Right ventricle myocardium superior (tissue), 1 donor: Measurements from ENCODE around the gene TMEM232. TPM values are rescaled to one million over a fixed set of nuclear protein-coding genes. Genes with fewer than 3 reads are reported as not detected.
"Not testable (repeated sequence)": the region's sequence is repeated elsewhere in the genome, so short reads cannot be mapped to it uniquely, and the experiment has no call there.

ENCODE experiments used
- ATAC-seq: fragments of 200-7000 bp; cut with Tn5 transposase; one replicate; pipeline ENCODE4 v1.9.1; 2020; ENCODE audit warnings: mild to moderate bottlenecking; ENCODE audit not compliant: poor library complexity
- DNase-seq: peaks from one replicate; pipeline ENCODE4 v3.0.0-alpha.2; 2020
- intact Hi-C: fragments of 100-400 bp; cut with DNase I; formaldehyde crosslinking; loops from one replicate; pipeline ENCODE4 v1.11.2; 2022
- total RNA-seq: library from RNA; stranded (reverse); fragmentation: NEBNext Ultra II Directional; extraction: Animal tissue kit (Norgen Biotek cat#: 25700); gene quantifications from one replicate; pipeline ENCODE4 v1.2.1, GENCODE V29; 2021
- donor health status: DM: no; HTN: yes; CAD: no; lungs with severe emphysema.

TMEM232 gene
- total RNA-seq, 1 donor from 2014 or later = 3.2 TPM

DNA sequence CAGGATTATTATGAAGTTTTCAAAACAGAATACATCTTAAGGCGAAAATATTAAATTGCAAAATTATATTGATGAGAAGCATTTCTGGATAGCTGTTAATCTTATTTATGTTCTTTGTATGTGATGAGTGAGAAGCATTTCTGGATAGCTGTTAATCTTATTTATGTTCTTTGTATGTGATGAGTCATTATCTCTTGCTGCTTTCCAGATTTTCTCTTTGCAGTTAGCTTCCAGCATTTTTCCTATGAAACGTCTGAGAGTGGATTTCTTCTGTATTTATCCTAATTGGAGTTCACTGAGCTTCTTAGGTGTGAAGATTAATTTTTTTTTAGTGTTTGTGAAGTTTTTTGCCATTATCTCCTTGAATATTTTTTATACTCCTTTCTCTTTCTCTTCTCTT lies 8.2 kb downstream of the TMEM232 start:
- intact Hi-C loops = no loop called here
- no peak for ATAC-seq
- no peak for DNase-seq

DNA sequence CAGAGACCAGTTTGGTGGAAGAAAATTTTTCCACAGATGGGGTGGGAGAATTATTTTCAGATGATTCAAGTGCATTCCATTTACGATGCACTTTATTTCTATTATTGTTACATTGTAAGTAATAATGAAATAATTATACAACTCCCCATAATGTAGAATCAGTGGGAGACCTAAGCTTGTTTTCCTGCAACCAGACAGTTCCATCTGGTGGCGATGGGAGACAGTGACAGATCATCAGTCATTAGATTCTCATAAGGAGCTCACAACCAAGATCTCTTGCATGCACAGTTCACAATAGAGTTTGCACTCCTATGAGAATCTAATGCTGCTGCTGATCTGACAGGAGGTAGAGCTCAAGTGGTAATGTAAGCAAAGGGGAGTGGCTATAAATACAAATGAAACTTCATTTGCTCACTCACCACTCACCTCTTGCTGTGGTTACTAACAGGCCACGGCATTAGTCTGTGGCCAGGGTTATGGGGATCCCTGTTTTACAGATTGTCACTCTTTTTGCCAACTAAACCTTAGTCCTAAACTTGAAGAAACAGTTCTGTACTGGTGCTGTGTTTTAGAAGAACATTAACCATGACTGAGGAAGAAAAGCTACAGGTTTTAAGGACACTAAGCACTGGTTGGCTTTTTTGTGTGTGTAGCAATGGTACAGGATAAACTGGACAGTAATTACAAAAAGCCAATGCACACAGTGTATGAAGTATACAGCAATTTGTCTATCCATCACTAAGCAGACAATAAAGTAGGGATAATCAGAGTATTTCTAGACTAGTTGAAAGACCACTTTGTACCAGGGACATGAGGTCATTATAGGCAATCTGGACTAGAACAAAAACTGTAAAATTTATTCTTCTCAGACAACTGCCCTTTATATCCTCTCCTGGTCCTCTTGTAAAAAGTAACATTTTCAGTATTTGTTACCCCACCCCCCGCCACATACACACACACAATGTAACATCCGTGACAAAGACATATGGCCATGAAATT lies 9.9 kb downstream of the TMEM232 start:
- DNase-seq (no peak), ATAC-seq (no peak)
- intact Hi-C loops = no loop called here

DNA sequence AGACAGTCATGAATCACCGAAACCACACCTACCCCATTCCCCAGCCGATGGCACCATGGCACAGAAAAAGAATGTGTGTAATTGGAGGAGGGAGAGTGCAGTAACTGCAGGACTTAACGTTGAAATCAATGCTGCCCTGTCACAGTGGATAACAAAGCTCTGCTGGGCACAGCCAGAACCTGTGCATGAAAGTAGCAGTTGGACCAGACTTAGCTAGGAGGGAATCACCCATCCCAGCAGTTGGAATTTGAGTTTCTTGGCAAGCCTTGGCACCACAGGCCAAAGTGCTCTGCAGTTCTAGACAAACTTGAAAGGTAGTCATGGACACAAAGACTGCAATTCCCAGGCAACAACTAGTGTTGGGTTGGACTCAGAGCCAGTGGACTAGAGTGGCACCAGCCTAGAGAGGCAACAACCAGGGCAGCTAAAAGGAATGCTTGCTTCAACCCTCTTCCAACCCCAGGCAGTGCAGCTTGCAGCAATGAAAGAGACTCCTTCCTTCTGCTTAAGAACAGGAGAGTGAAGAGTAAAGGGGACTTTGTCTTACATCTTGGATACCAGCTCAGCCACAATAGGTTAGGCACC lies 19.1 kb downstream of the TMEM232 start:
- DNase-seq = no peak
- ATAC-seq = no peak
- intact Hi-C loops = no loop called here

DNA sequence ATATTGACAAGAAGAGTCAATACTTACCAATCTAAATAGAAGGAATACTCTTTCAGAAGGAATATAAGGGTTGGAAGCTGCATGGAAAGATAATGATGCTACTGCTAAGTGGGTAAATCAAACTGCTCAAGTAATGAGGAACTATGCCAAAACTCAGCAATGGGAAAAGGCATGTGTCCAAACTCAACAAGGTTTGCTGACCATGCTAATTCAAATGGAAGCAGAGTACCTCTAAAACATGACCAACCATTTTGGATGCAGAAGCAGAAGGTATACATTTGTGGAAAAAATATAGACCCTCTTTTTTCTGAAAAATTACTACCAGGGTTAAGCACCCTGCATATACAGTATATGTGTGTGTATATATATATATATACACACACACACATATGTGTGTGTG lies 21.1 kb downstream of the TMEM232 start:
- no peak for ATAC-seq
- intact Hi-C loops = no loop called here

DNA sequence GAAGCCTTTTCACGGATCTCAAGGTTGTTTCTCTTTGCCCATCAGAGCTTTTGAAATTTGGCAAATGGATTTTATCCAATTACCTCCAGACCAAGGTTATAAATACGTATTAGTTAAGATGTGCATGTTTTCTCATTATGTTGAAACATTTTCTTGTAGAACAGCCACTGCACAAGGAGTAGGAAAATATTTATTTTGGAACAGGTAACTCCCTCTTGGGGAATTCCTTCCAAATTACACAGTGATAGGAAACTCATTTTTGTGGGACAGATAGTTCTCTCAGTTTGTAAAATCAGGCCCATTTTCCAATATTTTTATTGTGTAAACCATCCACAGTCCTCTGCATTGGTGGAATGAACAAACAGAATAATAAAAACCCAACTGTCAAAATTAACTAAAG lies 23.0 kb downstream of the TMEM232 start:
- DNase-seq = no peak
- ATAC-seq = no peak

More for the DNA sequence above, 21.1 kb downstream of the TMEM232 start:
- DNase-seq = no peak

DNA sequence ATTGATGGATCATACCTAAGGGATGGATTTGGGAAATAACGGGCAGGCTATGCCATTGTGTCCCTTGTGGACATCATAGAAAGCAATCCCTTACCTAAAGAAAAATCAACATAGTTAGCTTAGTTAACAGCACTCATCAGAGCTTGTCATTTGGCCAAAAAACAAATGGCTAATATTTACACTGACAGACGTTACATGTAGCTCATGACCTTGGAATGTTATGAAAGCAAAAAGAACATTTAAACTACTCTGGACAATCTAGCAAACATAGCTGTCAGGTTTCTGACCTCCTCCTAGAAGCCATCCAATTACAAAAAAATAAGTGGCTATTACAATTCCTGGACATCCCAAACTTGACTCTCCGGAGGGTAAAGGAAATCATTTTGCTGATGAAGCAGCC lies 23.8 kb downstream of the TMEM232 start:
- no peak for DNase-seq
- ATAC-seq = no peak
- intact Hi-C loops = no loop called here

More for the DNA sequence above, 23.0 kb downstream of the TMEM232 start:
- intact Hi-C loops = no loop called here

DNA sequence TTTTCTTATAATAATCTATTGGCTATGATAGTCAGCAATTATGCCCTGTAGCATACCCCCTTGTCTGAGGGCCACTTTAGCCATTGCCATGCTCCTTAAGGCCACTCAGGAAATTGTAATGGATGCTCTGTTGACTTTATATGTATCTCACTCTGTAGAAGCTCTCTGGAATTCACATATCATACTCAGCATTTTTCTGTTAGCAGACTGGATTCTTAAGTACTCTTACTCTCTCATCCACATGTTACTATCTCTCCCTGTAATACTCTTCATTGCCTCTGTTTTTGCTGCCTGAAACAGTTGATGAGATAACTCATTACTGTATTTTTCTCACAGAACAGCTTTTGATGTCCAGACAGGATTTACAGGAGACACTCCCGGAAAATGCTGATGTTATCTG lies 24.2 kb downstream of the TMEM232 start:
- DNase-seq = no peak
- intact Hi-C loops = no loop called here
- ATAC-seq = no peak

DNA sequence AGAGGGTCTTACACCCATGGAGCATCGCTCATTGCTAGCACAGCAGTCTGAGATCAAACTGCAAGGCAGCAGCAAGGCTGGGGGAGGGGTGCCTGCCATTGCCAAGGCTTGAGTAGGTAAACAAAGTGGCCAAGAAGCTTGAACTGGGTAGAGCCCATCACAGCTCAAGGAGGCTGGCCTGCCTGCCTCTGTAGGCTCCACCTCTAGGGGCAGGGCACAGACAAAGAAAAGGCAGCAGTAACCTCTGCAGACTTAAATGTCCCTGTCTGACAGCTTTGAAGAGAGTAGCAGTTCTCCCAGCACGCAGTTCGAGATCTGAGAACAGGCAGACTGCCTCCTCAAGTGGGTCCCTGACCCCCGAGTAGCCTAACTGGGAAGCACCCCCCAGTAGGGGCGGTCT lies 33.8 kb downstream of the TMEM232 start:
- intact Hi-C loops, ATAC-seq, DNase-seq: not testable (repeated sequence)

DNA sequence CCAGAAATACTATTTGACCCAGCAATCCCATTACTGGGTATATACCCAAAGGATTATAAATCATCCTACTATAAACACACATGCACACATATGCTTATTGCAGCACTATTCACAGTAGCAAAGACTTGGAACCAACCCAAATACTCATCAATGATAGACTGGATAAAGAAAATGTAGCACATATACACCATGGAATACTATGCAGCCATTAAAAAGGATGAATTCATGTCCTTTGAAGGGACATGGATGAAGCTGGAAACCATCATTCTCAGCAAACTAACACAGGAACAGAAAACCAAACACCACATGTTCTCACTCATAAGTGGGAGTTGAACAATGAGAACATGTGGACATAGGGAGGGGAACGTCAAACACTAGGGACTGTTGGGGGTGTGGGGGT lies 35.9 kb downstream of the TMEM232 start:
- intact Hi-C loops, ATAC-seq, DNase-seq: not testable (repeated sequence)

DNA sequence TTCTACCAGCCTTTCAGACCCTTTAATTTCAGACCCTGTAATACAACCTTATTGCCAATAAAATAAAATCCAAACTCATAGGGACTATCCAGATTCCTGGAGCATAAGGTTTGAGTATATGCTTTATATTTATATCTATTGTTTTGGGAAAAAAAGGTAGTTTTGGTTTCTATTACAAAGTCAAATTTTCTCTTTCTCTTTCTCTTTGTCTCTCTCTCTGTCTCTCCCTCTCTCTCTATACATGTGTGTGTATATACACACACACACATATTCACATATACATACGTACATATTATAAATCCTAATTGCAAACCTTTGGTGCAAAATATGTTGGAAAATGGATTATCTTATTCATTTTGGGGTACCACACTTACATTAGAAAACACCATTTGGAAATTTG lies 39.0 kb downstream of the TMEM232 start:
- ATAC-seq = no peak
- intact Hi-C loops = no loop called here

DNA sequence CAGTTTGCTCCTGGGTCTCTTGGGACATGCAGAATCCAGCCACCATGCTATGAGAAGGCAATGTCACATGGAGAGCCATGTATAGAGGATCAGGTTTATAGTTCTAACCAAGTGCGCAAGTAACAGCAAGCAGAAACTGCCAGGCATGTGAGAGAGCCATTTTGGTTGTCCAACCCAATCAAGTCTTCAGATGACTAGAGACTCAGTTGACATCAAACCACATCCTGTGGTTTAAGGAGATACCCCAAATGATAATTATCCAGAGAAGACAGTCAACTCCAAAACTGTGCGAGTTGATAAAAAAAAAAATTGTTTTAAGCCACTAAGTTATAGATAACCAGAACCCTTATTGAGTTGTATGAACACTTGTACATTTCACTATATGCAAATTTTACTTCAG lies 40.2 kb downstream of the TMEM232 start:
- DNase-seq (no peak), ATAC-seq (no peak)
- intact Hi-C loops = no loop called here

More for the DNA sequence above, 39.0 kb downstream of the TMEM232 start:
- no peak for DNase-seq

DNA sequence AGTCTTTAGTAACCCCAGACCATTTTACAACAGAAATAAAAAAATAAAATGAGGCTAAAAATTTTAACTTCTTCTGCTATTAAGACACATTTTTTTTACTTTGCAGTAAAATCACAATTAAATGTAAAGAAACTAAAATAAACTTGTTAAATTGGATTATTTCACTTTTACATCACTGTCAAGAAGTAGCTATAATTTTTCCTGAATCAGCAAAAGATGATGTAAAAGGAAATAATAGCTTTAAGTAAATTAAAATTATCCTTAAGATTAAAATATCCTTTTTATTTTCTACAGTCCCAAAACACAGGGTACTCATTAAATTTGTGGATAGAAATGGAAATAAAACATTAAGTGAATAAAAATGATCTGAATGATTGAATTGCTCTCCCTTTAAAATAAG lies 44.5 kb downstream of the TMEM232 start:
- ATAC-seq = no peak
- intact Hi-C loops = no loop called here
- no peak for DNase-seq

DNA sequence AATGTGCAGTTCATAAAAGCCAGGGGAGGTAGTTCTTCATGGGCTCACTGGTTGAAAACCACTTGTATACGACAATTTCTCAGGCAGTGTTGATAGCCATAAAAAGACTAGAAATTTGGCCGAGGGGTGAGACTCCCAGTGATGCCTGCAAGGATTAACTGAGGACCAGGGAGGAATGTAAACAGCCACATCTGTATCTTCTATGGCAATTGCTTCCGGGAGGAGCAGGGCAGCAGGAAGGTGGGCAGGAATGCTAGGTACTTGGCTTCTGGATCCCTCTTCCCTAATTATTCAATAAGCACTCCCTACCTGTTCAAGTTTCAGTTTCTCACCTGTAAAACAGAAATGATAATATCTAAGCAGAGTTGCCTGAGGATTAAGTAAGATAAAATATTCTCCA lies 45.4 kb downstream of the TMEM232 start:
- DNase-seq = no peak
- intact Hi-C loops = no loop called here
- ATAC-seq = no peak

DNA sequence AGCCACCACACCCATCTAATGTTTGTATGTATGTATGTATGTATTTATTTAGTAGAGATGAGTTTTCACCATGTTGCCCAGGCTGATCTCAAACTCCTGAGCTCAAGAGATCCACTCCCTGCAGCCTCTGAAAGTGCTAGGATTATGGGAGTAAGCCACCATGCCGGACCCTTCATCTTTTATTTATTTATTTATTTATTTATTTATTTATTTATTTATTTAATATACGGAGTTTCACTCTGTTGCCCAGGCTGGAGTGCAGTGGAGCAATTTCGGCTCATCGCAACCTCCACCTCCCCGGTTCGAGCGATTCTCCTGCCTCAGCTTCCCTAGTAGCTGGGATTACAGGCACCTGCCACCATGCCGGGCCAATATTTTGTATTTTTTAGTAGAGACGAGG lies 49.9 kb downstream of the TMEM232 start:
- intact Hi-C loops, ATAC-seq, DNase-seq: not testable (repeated sequence)

DNA sequence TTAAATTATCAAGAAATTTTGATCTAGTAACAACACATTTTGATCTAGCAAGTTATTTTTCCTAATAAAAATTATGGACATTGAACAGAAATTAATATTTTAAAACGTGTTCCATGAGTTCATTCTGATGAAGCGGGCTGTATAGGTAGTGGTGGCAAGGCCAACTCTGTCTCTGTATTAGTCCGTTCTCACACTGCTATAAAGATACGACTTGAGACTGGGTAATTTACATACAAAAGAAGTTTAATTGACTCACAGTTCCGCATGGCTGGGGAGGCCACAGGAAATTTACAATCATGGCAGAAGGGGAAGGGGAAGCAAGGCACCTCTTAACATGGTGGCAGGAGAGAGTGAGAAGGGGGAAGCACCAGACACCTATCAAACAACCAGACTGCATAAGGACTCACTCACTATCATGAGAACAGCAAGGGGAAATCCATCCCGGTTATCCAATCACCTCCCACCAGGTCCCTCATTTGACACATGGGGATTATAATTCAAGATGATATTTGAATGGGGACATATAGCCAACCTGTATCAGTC lies 61.2 kb downstream of the TMEM232 start:
- intact Hi-C loops = no loop called here
- DNase-seq (no peak), ATAC-seq (no peak)

DNA sequence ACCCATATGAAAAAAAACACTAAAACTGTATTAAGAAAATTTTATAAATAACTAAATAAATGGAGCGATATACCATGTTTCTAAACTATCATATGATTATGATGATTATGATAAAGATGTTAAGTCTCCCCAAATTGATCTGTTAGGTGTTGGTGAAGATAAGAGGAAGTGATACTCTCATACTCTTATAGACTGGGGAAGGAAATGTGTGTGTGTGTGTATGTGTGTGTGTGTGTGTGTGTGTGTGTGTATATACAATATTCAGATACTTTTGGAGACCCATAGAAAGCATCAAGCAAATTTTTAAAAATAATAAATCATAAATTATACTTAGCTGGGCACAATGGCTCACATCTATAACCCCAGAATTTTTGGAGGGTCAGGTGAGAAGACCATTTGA lies 62.9 kb downstream of the TMEM232 start:
- intact Hi-C loops = no loop called here
- DNase-seq (no peak), ATAC-seq (no peak)

DNA sequence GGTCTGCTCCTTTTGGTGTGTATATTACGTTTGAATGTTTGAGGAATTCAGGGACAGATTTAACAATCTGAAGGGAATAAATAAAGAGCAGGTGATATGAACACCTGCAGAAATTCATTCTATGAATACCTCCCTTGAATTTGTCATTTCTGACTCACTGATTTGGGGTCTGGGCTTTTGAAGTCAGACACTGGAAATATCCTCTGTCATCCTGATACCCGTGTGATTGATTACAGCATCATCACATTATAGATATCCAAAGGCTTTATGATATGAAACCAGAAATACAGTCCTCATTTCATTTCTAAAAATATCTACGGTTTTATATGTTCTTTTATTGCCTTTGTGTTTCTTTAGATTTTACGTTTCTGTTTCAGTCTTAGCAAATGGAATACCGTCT lies 68.5 kb downstream of the TMEM232 start:
- no peak for DNase-seq
- ATAC-seq = no peak
- intact Hi-C loops = no loop called here

DNA sequence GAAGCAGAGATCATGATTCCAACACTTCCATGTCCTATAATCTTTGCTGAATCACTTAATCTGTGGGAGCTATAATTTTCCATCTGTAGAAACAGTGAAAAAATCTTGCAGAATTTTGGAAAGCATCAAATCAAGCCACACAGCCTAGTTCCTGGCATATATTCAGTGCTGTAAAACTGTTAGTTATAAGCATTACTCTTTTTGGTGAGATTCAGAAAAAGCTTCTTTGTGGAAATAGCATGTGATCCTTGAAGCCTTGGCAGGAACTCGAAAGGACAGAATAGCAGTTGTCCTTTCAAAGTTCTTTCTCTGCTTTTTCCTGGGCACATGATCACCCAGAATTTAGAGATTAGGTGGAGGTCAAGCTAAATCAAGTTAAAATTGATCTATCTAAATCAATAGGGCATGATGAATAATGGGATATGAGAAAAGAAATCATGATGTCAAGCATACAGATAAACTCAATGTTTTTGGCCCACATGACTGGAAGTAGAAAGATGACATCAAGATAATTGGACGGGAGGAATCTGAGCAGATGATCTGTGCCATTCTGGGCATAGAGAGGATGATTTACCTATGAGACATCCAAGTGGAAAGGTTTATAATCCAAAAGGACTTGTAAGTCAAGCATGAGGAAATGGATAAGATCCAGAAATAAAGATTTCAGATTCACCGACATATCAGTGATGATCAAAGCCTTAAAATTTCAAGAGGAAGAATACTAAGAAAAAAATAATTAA lies 73.1 kb downstream of the TMEM232 start:
- DNase-seq (no peak), ATAC-seq (no peak)
- intact Hi-C loops = no loop called here

DNA sequence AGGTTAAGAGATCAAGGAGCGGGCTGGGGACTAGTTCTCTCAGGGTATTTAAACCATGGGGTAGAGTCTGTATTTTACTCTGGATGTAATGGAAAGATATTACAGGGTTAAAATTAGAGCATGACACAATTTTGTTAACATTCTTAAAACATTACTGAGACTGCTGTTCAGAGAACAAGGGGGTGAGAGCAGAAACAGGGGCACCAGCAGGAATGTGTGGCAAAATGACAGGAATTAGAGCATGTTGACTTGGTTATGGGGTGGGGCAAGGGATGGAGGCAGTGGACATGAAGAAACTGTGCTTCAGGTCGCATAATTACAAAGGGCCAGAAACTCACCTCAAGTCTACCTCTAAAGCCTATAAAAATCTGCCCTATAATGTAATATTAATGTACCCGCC lies 75.0 kb downstream of the TMEM232 start:
- DNase-seq (no peak), ATAC-seq (no peak)
- intact Hi-C loops = no loop called here
